NCI-H446 treated with DMSO at 0.1 percent for 48 hours (cell line): Measurements from ENCODE around the gene B4GALNT4.
"Not testable (repeated sequence)": the region's sequence is repeated elsewhere in the genome, so short reads cannot be mapped to it uniquely, and the experiment has no call there.

Experiments
- DNase-seq: peaks from one replicate; lab custom pipeline; 2025; lab: John Stamatoyannopoulos, UW

Gene B4GALNT4

GRCh38 chr11:376531-377173, 7.4 kb downstream of the B4GALNT4 start:
- no peak for DNase-seq

GRCh38 chr11:377174-377865, 8.0 kb downstream of the B4GALNT4 start:
- no peak for DNase-seq

DNA sequence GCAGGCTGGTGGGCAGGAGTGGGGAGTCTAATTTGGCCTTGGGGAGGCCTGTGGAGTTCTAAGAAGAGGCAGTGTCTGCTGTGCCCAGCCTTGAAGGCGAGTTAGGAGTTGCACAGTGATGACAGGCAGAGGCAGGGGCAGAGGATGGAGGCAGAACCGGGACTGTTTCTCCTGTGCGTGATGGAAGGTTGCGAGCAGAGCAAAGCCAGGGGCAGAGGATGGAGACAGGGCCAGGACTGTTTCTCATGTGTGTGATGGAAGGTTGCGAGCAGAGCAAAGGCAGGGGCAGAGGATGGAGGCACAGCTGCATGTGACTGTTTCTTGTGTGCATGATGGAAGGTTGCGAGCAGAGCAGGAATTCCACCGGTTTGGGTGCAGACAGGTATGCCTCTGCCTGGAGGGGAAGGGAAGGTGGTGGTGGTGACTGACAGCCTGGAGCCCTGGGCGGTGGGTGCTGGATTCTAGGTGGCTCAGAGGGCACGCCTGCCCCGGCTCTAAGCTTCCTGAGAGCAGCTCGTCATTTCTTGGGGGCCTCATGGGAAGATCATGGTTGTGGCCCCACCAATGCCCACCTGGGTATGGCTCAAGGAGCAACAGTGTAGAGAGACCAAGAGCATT, 8.7 kb downstream of the B4GALNT4 start:
- DNase-seq = no peak

- no peak for DNase-seq
Observed at GRCh38 chr11:379205-380094, 10.2 kb downstream of the B4GALNT4 start.

GRCh38 chr11:380095-380480, 10.8 kb downstream of the B4GALNT4 start:
- DNase-seq = no peak

GRCh38 chr11:380491-380890, 11.2 kb downstream of the B4GALNT4 start:
- DNase-seq = no peak

DNA sequence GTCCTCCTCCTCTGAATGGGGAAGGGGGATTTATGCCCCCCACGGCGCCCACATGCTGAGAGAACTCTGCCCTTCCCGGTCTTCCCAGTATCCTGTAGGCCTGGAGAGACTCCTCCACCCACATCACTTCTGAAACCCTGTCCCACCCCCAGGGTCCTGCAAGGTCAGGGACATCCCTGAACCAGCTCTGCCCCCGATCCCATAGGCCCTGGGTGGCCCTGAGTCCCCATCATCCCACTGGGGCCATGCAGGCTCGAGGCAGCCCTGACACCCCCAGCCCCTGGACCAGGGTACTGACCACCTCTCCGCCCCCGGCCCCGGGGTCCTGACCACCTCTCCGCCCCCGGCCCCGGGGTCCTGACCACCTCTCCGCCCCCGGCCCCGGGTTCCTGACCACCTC, 11.7 kb downstream of the B4GALNT4 start:
- no peak for DNase-seq

DNA sequence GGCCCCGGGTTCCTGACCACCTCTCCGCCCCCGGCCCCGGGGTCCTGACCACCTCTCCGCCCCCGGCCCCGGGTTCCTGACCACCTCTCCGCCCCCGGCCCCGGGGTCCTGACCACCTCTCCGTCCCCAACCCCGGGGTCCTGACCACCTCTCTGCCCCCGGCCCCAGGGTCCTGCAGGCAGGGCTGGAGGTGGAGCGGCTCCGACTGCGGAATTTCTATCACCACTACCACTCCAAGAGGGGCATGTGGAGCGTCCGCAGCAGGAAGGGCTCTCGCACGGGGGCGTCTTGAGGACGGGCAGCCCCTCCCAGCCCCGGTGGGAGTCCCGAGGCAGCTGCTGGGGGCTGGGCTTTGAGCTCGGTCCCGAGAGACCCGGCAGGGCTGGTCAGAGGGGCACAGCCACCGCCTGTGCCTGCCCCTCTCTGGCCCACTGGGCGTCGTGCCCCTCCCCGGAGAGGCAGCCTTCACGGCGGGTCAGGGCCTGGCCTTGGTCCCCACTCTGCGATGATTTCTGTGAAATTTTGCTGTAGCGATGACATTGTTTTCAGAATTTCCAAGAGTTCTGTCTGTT, 12.3 kb downstream of the B4GALNT4 start:
- DNase-seq = no peak

GRCh38 chr11:382081-382629, 12.9 kb downstream of the B4GALNT4 start:
- DNase-seq = no peak

GRCh38 chr11:383431-383830, 14.1 kb downstream of the B4GALNT4 start:
- no peak for DNase-seq

DNA sequence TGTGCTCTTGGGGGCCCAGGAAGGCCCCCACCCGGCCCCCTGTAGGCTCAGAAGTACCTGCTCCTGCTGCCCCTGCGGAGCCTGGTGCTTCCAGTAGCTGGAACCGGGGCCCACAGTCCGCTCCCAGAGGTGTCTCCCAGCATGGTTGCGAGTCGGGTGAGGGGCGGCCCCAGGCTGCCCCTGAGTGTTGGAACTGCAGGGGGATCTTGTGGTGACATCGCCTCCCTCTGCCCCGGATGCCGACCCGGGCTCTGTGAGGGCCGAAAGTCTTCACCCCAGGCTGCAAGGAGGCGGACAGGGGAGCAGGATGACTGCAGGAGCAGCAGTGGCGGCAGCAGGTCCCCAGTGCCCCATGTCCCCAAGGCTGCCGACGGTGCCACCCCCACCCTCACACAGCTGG, 15.2 kb downstream of the B4GALNT4 start:
- DNase-seq = no peak

- DNase-seq = no peak
Observed at GRCh38 chr11:385594-386351, 16.5 kb downstream of the B4GALNT4 start.

- no peak for DNase-seq
Observed at GRCh38 chr11:386483-386882, 17.2 kb downstream of the B4GALNT4 start.

DNA sequence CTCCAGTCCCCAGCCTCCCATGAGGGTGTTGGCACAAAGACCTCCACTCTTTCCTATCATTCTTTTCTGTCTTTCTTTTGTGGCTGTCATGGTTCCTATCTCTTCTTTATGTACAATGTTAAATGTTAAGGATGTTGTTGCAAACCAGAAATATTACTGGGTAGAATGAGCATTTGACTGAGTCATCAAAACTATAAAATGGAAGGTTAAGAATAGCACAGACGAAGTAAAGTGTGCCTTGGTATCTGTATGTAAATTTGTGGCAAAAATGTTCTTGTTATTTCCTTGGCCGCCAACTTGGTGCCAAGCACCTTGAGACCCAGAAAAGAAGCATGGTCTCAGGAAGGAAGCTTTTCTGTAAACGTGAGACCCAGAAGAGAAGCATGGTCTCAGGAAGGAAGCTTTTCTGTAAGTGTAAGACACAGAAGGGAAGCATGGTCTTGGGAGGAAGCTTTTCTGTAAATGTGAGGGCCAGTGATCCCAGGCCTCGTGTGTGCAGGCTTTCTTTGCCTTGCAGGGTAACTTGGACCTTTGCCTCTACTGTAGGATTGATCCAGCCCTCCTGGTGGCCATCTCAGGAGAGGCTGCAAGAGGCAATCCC, 18.0 kb downstream of the B4GALNT4 start:
- DNase-seq = no peak

GRCh38 chr11:389369-389768, 20.1 kb downstream of the B4GALNT4 start:
- not testable (repeated sequence) for DNase-seq

DNA sequence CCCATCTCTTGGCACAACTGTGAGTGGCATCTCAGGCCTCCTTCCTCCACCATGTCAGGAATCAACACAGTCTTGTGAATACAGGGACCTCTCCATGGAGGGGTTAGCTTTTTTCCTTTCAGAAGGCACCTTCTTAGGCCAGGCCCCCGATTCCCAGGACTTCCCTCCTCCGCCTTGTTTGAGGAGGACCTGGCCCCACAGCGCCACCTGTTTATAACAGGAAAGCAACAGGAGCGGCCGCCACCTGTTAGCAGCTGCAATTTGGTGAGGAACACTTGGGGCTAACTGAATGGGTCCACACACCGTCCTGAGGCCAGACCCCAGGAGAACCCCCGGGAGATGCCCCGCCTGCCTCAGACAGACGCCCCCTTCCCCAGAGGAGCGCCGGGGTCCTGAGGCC, 20.9 kb downstream of the B4GALNT4 start:
- no peak for DNase-seq

DNA sequence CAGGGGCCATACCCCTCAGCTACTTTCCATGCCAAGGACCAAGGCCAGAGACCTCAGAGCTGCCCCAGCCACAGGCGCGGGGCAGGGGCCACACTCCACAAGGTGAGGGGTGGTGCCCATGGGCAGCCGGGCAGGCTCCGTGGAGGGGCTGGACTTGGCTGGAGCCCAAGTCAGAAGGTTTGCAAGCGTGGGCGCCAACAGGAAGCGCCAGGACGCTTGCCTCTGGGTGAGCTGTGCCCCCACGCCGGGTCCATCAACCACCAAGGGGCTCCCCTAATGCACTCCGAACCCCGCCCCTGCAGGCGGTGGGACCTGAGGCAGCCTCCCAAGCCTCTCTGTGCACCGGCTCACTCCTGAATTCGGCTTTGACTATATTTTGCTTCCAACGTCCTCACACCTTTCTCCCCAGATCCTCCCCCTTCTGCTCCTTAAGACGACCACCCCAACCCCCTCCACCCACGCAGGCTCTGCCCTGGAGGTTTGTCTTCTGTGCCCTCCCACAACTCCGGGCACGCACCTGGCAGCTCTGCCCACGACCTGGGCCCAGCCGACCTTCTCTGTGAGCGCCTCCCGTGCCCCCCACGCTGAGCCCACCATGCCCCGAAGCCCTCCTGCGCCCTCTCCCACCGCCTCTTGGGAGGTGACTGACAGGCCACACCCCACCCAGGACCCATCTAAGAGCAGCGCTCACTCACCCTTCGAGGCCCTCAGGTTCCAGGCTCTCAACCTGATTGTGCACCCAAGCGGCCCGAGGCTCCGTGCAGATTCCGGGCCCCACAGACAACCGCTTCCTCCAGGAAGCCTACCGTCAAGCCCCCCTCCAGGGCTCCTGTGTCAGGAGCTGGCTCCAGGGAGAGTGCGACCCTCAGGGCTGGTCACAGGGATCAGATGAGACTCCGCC, 22.1 kb downstream of the B4GALNT4 start:
- DNase-seq = no peak

- no peak for DNase-seq
Observed at GRCh38 chr11:392102-392777, 22.9 kb downstream of the B4GALNT4 start.
